ENCODE data around the gene CST4.
"Not testable (repeated sequence)": the region's sequence is repeated elsewhere in the genome, so short reads cannot be mapped to it uniquely, and the experiment has no call there.

CST4 gene

GRCh38 chr20:23688684-23689398 is at the start of gene CST4:
TSS of gene CST4 (minus strand) at chr20:23689038. CDS start at chr20:23688969, 69 bp downstream.
- not testable (repeated sequence) for DNase-seq (ENCODE audit: low read depth in 2 of 2)

GRCh38 chr20:23735391-23735790 is 46.6 kb upstream of the CST4 start:
- not testable (repeated sequence) for DNase-seq (ENCODE audit: low read depth in 2 of 2)

- DNase-seq (ENCODE audit: low read depth in 2 of 2): not testable (repeated sequence)
These were observed 46.1 kb upstream of the CST4 start for GRCh38 chr20:23734949-23735348.

GRCh38 chr20:23734440-23734839 is 45.6 kb upstream of the CST4 start:
- not testable (repeated sequence) for DNase-seq (ENCODE audit: low read depth in 2 of 2)

GRCh38 chr20:23727016-23727415 is 38.2 kb upstream of the CST4 start:
- DNase-seq (ENCODE audit: low read depth in 2 of 2): no peak

- no peak for DNase-seq (ENCODE audit: low read depth in 2 of 2)
These were observed 36.3 kb upstream of the CST4 start for GRCh38 chr20:23725102-23725501.

- not testable (repeated sequence) for DNase-seq (ENCODE audit: low read depth in 2 of 2)
These were observed 34.9 kb upstream of the CST4 start for GRCh38 chr20:23723659-23724307.

- not testable (repeated sequence) for DNase-seq (ENCODE audit: low read depth in 2 of 2)
These were observed 34.0 kb upstream of the CST4 start for GRCh38 chr20:23722851-23723250.

GRCh38 chr20:23721962-23722361 is 33.1 kb upstream of the CST4 start:
- DNase-seq (ENCODE audit: low read depth in 2 of 2): no peak

GRCh38 chr20:23719351-23719750 is 30.5 kb upstream of the CST4 start:
- DNase-seq (ENCODE audit: low read depth in 2 of 2): not testable (repeated sequence)

GRCh38 chr20:23711778-23712177 is 22.9 kb upstream of the CST4 start:
- DNase-seq (ENCODE audit: low read depth in 2 of 2): not testable (repeated sequence)

- no peak for DNase-seq (ENCODE audit: low read depth in 2 of 2)
These were observed 21.9 kb upstream of the CST4 start for GRCh38 chr20:23710771-23711170.

GRCh38 chr20:23705895-23706294 is 17.1 kb upstream of the CST4 start:
- no peak for DNase-seq (ENCODE audit: low read depth in 2 of 2)

- DNase-seq (ENCODE audit: low read depth in 2 of 2): no peak
These were observed 13.2 kb upstream of the CST4 start for GRCh38 chr20:23702021-23702420.

- no peak for DNase-seq (ENCODE audit: low read depth in 2 of 2)
These were observed 12.1 kb upstream of the CST4 start for GRCh38 chr20:23700931-23701330.

GRCh38 chr20:23697947-23698346 is 9.1 kb upstream of the CST4 start:
- no peak for DNase-seq (ENCODE audit: low read depth in 2 of 2)

- not testable (repeated sequence) for DNase-seq (ENCODE audit: low read depth in 2 of 2)
These were observed 6.2 kb upstream of the CST4 start for GRCh38 chr20:23695068-23695395.

GRCh38 chr20:23694178-23695067 is 5.6 kb upstream of the CST4 start:
- not testable (repeated sequence) for DNase-seq (ENCODE audit: low read depth in 2 of 2)

- not testable (repeated sequence) for DNase-seq (ENCODE audit: low read depth in 2 of 2)
These were observed 4.1 kb upstream of the CST4 start for GRCh38 chr20:23692725-23693619.

GRCh38 chr20:23691675-23692074 is 2.8 kb upstream of the CST4 start:
- DNase-seq (ENCODE audit: low read depth in 2 of 2): no peak

GRCh38 chr20:23690581-23690980 is 1.7 kb upstream of the CST4 start:
- no peak for DNase-seq (ENCODE audit: low read depth in 2 of 2)

- DNase-seq (ENCODE audit: low read depth in 2 of 2): no peak
These were observed 507 bp upstream of the CST4 start for GRCh38 chr20:23689399-23689690.

Data from stimulated activated CD8-positive, alpha-beta memory T cell treated with anti-CD3 and anti-CD28 coated beads, Interleukin-2, amount 100 ng/mL, for 1 hour (primary cell).